Bronchial epithelial cell (primary cell): ENCODE measurements around the gene RABL6. TPM values are rescaled to one million over a fixed set of nuclear protein-coding genes. Genes with fewer than 3 reads are reported as not detected.
"Not testable (repeated sequence)": the region's sequence is repeated elsewhere in the genome, so short reads cannot be mapped to it uniquely, and the experiment has no call there.

ENCODE experiments used
- DNase-seq: peaks from one replicate; pipeline ENCODE4 v3.0.0-alpha.2; 2010; ENCODE audit warnings: low read depth
- FAIRE-seq: peaks from 2 replicates; lab custom pipeline; 2011; peaks lifted over from hg19 to GRCh38; lab: Jason Lieb, UNC
- H3K27me3 ChIP-seq: 2 replicates; pipeline ENCODE4 v1.5.1; 2011; ENCODE audit warnings: low read length; ENCODE audit not compliant: control insufficient read depth, insufficient read depth
- H3K36me3 ChIP-seq: 2 replicates; pipeline ENCODE4 v1.5.1; 2011; ENCODE audit warnings: low read length; ENCODE audit not compliant: control insufficient read depth, insufficient read depth
- H3K4me3 ChIP-seq: 2 replicates; pipeline ENCODE4 v1.5.1; 2011; ENCODE audit warnings: mild to moderate bottlenecking, low read depth, low read length, control low read depth
- CTCF ChIP-seq: IDR thresholded peaks from 2 replicates; pipeline ENCODE4 v1.5.1; 2011; ENCODE audit warnings: mild to moderate bottlenecking, moderate library complexity, low read length, control low read depth, inconsistent platforms; ENCODE audit not compliant: insufficient read depth, severe bottlenecking
- total RNA-seq: library from RNA; depleted of rRNA; stranded (reverse); fragments of >200 nt; gene quantifications from 2 replicates; pipeline ENCODE4 v1.2.1, GENCODE V29; 2014

The RABL6 gene
- total RNA-seq, 1 donor from 2014 or later, result 79.5 TPM

- no peak for FAIRE-seq
- no peak overlapping the region for H3K4me3 ChIP-seq
- DNase-seq, result no peak
- H3K27me3 ChIP-seq, result no peaks in the 10 kb centered on the region
- TF ChIP-seq CTCF, result no peak
- peaks cover 33% of the 10 kb centered on the region for H3K36me3 ChIP-seq
Observed at GRCh38 chr9:136829412-136829811, 21.7 kb downstream of the RABL6 start.

- TF ChIP-seq CTCF, result no peak
- FAIRE-seq (no peak), DNase-seq (no peak)
- Histone ChIP-seq H3K27me3 (no peaks in the 10 kb centered on the region), H3K4me3 (no peak overlapping the region), H3K36me3 (peaks cover 33% of the 10 kb centered on the region)
Observed at GRCh38 chr9:136829981-136830885, 22.5 kb downstream of the RABL6 start.

GRCh38 chr9:136831002-136831719 lies 23.4 kb downstream of the RABL6 start:
- Histone ChIP-seq H3K36me3 (peaks cover 32% of the 10 kb centered on the region), H3K27me3 (no peaks in the 10 kb centered on the region), H3K4me3 (no peak overlapping the region)
- no peak for FAIRE-seq
- DNase-seq, result no peak
- TF ChIP-seq CTCF, result no peak

- Histone ChIP-seq H3K4me3 (no peak overlapping the region), H3K36me3 (peaks cover 28% of the 10 kb centered on the region), H3K27me3 (no peaks in the 10 kb centered on the region)
- no peak for TF ChIP-seq CTCF
- DNase-seq (no peak), FAIRE-seq (no peak)
Observed at GRCh38 chr9:136831720-136832104, 24.0 kb downstream of the RABL6 start.

- FAIRE-seq (no peak), DNase-seq (no peak)
- Histone ChIP-seq H3K4me3 (no peak overlapping the region), H3K36me3 (peaks cover 22% of the 10 kb centered on the region), H3K27me3 (no peaks in the 10 kb centered on the region)
- no peak for TF ChIP-seq CTCF
Observed at GRCh38 chr9:136832581-136832980, 24.8 kb downstream of the RABL6 start.

GRCh38 chr9:136833381-136834048 lies 25.8 kb downstream of the RABL6 start:
- H3K27me3 ChIP-seq, DNase-seq, H3K4me3 ChIP-seq, FAIRE-seq: not testable (repeated sequence)
- H3K36me3 ChIP-seq, result peaks cover 20% of the 10 kb centered on the region
